GM19025 (cell line): Measurements from ENCODE around the gene CELF4.

Experiments used
- ATAC-seq: cut with Tn5 transposase; IDR thresholded peaks from one replicate; pipeline ENCODE4 v1.9.1; 2021; ENCODE audit warnings: mild to moderate bottlenecking, low read depth, moderate library complexity; ENCODE audit not compliant: unreplicated experiment

The CELF4 gene

GRCh38 chr18:37499913-37500312 is 65.7 kb downstream of the CELF4 start:
- no peak for ATAC-seq

- no peak for ATAC-seq
Measured at GRCh38 chr18:37499044-37499443, 66.6 kb downstream of the CELF4 start.

GRCh38 chr18:37497853-37498518 is 67.6 kb downstream of the CELF4 start:
- ATAC-seq = no peak

DNA sequence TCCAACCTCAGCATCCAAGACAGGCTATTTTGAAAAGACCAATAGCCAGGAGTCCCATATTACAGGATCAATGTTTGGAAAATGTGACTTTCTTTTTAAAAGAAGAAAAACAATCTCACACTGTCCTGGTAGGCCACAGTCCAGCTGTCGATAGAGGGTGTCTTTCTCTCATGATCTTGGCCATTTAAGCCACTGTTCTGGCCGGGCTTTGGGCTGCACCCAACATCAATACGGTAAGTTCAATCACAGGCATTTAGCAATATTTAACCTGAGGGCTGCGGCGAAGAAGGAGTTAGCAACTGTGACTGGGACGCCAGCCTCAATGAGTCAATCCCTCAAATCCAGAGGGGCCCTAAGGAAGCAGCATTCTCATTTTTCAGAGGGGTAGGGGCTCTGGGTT is 69.0 kb downstream of the CELF4 start:
- no peak for ATAC-seq

DNA sequence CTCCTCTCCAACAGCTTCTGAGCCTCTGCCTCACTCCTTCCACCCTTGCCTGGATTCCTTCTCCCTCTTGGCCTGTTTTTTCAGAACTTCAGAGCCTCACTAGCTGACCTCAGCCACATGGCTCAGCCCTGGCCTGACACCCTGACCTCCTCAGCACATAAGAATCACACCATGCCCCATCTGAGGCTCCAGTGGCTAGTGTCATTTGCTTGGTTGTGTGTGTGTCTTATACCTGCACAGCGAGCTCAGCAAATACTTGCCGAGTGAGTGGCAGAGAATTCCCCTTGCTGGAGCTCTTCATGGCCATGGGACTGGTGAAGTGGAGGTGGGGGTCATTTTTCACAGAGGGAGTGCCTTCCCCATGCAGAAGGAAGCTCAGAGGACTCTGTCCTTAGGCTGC is 70.2 kb downstream of the CELF4 start:
- ATAC-seq = no peak

- no peak for ATAC-seq
Measured at GRCh38 chr18:37494406-37494805, 71.2 kb downstream of the CELF4 start.

DNA sequence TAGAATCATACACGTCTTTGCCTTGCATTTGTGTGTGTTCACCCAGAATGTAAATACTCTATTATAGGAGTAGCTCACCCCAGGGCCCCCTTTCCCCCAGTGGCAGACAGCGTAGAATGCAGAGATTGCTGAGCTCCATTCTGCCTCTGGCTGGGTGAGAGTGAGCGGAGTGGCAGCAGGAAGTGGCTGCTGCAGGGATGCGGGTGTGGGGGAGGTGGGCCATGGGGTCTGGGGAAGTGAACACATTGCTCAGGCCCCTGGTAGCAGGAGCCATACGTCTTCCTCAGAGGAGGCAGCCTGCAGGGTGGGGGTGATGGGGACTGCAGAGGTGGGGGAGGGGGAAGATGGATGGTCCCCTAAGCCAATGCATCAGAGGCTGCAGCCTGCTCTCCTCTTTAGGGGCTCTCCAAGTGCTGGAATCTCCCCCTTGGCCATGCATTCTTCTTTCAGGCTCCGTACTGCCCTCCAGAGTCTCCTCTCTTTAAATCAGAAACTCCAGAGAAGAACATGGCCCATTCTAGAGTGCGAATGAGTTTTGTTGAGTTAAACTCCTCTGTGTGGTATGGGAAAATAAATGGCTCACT is 72.2 kb downstream of the CELF4 start:
- ATAC-seq = no peak

DNA sequence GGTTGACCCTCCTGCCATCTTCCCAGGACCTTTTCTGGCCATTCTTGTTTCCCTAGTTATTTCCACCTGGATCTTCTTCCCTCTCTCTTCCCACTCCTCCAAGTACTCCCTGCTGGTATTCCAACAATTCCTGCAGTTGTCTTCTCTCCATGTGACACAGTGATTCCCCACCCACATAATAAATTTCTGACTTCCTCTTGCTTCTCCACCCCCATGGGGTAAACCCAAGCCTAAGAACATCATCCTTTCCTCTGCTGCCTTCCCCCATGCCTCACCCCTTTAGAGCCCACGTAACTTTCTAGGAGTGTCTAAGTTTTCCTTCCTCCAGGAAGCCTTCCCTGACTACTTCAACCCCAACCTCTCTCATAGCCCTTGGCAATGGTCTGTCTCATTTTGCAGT is 72.6 kb downstream of the CELF4 start:
- no peak for ATAC-seq

- ATAC-seq = no peak
Measured at GRCh38 chr18:37491526-37491925, 74.1 kb downstream of the CELF4 start.

- no peak for ATAC-seq
Measured at GRCh38 chr18:37489998-37490397, 75.6 kb downstream of the CELF4 start.

- ATAC-seq = no peak
Measured at GRCh38 chr18:37489011-37489410, 76.6 kb downstream of the CELF4 start.

- no peak for ATAC-seq
Measured at GRCh38 chr18:37487400-37487867, 78.2 kb downstream of the CELF4 start.

DNA sequence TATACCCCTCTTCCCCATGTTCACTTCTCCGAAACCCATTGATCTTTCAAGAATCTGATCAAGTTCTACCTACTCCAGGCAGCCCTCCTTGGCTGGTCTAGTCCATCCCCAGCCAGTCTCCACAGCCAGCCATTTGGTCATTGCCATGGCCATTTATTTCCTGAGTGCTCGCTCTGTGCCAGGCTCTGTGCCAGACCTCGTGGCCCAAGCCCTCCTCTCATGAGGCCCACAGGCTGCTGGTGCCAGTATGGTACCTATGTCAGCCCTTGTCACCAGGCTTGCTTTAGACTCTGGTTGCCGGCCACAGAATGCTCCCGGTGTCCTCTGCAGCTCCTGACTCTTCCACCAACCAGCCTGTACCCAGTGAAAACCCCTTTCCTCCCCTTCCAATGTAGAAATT is 78.8 kb downstream of the CELF4 start:
- no peak for ATAC-seq

DNA sequence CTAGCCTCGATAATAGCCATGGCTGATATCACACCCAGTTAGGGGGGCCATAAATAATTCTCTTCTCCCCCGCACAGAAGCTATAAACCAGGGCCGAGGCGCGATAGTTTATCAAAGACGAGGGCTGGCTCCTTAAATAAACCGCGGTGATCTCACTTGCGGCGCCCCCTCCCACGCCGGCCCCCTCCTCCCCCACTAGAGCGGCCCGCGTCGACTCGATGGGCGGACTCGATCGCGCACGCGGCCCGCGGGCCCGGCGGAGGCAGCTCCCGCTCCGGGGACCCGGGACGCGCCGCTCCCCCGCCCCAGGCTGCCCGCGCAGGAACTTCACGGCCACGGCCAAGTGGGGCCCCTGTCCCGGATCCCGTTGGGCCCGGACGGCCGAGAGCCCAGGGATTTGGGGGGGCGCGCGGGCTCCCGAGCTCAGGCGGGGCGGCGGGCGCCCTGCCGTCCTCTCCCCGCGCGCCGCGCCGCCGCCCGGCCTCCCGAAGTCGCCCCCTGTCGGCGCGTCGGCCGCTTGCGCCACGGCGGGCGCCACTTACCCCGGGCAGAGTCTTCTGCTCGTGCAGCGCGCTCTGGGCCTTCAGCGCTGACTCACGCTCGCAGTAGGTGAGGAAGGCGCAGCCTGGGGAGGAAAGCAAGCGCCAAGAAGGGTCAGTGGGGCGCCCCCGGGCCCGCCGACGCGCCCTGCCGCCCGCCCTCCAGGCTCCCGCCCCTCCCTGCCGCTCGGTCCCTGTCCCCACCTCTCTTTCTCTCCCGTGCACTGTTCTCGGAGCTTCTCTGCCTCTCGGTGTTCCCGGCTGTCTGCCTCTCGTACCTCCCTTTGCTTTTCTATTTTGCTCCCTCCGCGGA is 80.4 kb downstream of the CELF4 start:
- no peak for ATAC-seq

DNA sequence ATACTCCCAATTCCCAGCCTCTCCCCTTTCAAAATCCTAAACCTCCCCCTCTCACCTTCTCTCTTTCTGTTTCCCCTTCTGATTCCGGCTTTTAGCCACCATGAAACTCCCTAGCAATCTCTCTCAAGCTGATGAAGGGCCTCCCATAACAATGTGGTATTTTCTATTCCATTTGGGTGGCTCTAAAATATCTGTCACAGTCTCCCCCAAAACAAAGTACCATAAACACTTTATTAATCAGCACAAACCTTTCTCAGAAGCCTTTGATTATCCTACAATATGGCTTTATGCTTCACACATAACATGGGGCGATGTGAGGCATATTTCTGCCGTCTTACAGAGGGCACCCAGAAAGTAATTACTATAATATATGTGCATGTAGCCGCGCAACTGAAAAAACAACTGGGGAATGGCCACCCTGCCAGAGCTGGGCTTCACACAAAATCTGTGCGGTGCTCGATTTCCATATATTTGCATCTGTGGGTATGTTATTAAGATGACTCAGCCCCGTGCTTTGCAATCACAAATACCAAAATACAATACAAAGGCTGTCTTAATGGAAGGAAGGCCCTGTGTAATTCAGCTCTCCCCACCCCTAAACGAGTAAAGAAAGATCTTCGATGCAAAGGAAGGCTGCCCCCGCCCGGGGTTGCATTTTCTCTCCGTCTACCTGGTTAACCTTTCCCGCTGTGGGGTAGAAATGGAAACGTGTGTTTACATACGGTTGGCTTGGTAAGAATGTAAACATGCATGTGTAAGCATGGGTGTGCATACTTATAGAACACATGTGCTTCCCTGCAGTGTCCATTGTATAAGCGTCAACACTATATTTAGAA is 81.4 kb downstream of the CELF4 start:
- ATAC-seq = no peak

GRCh38 chr18:37483221-37483971 is 82.2 kb downstream of the CELF4 start:
- ATAC-seq = no peak

DNA sequence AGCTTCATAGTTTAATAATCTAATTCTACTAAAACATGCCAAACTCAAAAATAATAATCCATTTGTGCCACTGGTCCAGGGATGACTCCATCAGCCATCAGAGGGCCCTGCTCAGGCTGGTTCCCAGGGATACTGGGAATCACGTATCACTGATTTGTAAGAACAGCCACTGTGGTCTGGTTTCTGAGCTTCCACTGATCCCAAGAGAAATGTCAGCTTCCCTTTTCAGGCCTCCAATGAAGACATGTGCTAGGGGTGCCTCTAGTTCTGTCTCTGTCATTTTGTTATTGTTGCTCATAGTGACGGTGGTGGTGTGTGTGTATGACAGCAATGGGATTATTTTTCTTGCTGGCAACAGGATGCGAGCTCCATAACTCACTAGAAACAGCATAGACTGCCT is 83.2 kb downstream of the CELF4 start:
- ATAC-seq = no peak

GRCh38 chr18:37482002-37482401 is 83.6 kb downstream of the CELF4 start:
- no peak for ATAC-seq

- ATAC-seq = no peak
Measured at GRCh38 chr18:37481491-37481890, 84.1 kb downstream of the CELF4 start.

- no peak for ATAC-seq
Measured at GRCh38 chr18:37481072-37481471, 84.5 kb downstream of the CELF4 start.
